IPS-20b (cell line): ENCODE measurements around the gene RFX7.
A peak's percentile ranks its signal among the peaks of the same experiment; 100 is the strongest.

ENCODE experiments used
- H3K27ac ChIP-seq: one replicate; pipeline ENCODE4 v1.5.1; 2013; ENCODE audit warnings: low read length
- H3K27me3 ChIP-seq: 2 replicates; pipeline ENCODE4 v1.6.1; 2013; ENCODE audit warnings: mild to moderate bottlenecking, low read length, inconsistent platforms; ENCODE audit not compliant: insufficient read depth
- H3K36me3 ChIP-seq: 2 replicates; pipeline ENCODE4 v1.6.1; 2013; ENCODE audit warnings: low read depth, mild to moderate bottlenecking, inconsistent platforms, low read length, moderate library complexity; ENCODE audit not compliant: insufficient read depth
- H3K4me1 ChIP-seq: 2 replicates; pipeline ENCODE4 v1.6.1; 2013; ENCODE audit warnings: mild to moderate bottlenecking, control low read depth, inconsistent platforms, low read length, moderate library complexity; ENCODE audit not compliant: insufficient read depth
- H3K4me3 ChIP-seq: 2 replicates; pipeline ENCODE4 v1.5.1; 2013; ENCODE audit warnings: mild to moderate bottlenecking, low read length, inconsistent platforms
- H3K9ac ChIP-seq: 2 replicates; pipeline ENCODE4 v1.6.1; 2013; ENCODE audit warnings: low read depth, mild to moderate bottlenecking, inconsistent platforms, low read length, moderate library complexity
- H3K9me3 ChIP-seq: 2 replicates; pipeline ENCODE4 v1.6.1; 2013; ENCODE audit warnings: mild to moderate bottlenecking, low read depth, low read length, inconsistent platforms; ENCODE audit not compliant: insufficient read depth

Gene RFX7

DNA sequence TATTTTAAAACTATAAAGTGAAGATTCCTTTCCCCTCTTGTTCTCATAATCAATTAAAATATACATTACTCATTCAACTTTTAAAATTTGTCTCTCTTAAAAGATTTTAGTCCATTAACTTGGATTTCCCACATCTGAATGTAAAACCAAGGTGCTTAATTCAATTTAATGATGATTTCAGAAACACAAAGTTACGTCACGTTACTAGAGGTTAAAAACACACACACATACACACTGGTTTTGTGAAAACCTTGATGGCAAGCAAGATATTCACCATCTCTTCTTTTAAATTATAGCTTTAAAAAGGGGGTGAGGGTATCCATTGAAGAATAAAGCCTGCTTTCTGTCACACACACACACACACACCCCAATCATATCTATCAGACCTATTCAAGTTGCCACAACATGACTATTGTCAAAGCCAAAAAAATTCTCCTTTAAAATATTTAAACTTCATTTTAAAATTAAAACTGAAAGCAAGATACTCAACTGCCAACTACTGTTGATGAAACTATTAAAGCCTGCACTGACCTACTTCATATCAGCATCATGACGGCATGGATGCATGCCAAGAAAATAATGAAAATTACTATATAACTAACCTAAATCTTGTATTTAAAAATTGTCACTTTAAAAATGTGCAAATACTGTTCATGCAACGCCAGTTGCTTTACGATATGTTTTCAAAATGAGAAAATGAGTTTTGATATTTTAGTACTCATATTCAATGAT lies 2.1 kb downstream of the RFX7 start:
- Histone ChIP-seq H3K27me3 (no peaks in the 10 kb centered on the region), H3K9ac (peak overlapping the region; percentile 95; the same call in 1 of the 2 replicates), H3K9me3 (no peaks in the 10 kb centered on the region), H3K4me1 (peaks cover 18% of the 10 kb centered on the region; the same call in 1 of the 2 replicates), H3K27ac (no peak overlapping the region), H3K4me3 (peak overlapping the region; percentile 94), H3K36me3 (no peaks in the 10 kb centered on the region)

DNA sequence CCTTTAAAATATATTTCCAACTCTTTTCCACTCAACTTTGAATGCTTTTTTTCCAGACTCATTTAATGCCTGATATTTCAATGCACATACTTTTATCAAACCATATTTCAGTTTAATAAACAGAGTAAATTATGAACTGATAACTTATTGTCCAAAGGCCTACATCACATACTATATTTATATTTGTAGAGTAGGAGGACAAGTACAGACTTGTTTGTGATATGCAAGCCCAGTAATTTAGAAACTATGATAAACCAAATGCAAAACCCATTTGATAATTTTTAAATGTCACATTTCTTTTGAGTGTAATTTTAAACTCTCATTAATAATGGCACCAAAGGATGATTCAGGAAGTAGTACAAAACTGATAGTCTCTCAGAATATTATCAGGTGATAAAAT lies 3.3 kb downstream of the RFX7 start:
- no peaks in the 10 kb centered on the region for H3K36me3 ChIP-seq
- no peak overlapping the region for H3K27ac ChIP-seq
- H3K9me3 ChIP-seq, result no peaks in the 10 kb centered on the region
- H3K9ac ChIP-seq, result no peak overlapping the region
- H3K4me1 ChIP-seq, result peaks cover 14% of the 10 kb centered on the region; the same call in 1 of the 2 replicates
- no peaks in the 10 kb centered on the region for H3K27me3 ChIP-seq
- H3K4me3 ChIP-seq, result peak overlapping the region; percentile 5; the same call in 1 of the 2 replicates

DNA sequence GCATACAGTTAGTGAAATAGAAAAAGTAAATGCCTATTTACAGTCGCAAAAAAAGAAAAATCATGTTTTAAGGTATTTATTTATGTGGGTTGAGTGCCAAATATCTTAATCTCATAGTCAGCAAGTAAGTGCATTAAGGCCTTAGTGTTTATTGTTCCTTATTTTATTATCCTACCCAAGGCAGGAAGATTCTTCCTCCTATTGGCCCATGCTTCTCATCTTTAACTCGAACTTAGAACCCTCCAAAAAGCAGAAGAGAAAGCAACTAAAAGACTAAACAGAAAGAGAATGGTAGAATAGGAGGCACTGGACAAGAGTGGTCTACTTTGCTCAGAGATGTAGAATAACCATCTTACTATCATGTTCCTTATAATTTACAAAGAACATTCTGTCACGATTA lies 7.5 kb downstream of the RFX7 start:
- Histone ChIP-seq H3K4me1 (peaks cover 6% of the 10 kb centered on the region; the same call in 1 of the 2 replicates), H3K9me3 (peaks cover 38% of the 10 kb centered on the region), H3K9ac (no peak overlapping the region), H3K4me3 (no peak overlapping the region), H3K27me3 (no peaks in the 10 kb centered on the region), H3K27ac (no peak overlapping the region), H3K36me3 (peaks cover 37% of the 10 kb centered on the region)

DNA sequence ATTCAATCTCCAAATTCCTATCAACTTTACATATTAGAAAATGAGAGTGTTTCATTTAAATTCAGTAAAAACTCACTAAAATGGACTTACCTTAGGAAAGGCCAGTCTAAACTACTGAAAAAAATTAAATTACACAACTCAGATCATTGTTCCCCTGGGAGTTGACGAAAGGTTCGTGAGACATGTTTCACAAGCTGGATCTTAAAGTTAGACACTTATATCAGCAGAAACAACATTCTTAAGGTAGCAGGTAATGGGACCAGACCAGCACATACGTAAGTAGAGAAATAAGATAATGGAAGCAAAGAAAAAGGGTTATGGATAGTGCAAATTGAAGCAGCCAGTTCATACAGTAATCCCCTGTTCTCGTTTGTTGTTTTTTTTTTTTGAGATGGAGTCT lies 8.9 kb downstream of the RFX7 start:
- Histone ChIP-seq H3K4me3 (no peak overlapping the region), H3K9ac (no peak overlapping the region), H3K27ac (no peak overlapping the region), H3K36me3 (peaks cover 51% of the 10 kb centered on the region), H3K27me3 (no peaks in the 10 kb centered on the region), H3K4me1 (peaks cover 6% of the 10 kb centered on the region; the same call in 1 of the 2 replicates), H3K9me3 (peaks cover 50% of the 10 kb centered on the region)

DNA sequence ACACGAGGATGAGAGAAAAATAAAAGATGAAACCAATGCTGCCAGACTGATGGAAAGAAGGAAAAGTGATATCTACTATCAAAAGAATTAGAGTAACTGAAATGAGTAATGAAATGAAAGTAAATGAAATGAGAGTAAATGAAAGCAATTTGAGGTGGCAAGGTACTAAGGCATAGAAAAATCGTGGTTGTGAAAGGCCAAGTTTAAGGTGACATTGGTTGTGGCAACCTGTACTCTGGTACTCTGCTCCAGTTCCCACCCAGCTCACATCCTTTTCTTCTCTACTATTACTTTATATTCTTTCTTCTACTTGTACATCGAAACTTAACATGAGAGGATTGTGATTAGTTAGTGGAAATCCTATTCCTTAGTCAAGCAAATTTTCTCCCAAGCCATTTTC lies 10.1 kb downstream of the RFX7 start:
- no peak overlapping the region for H3K27ac ChIP-seq
- peaks cover 50% of the 10 kb centered on the region for H3K9me3 ChIP-seq
- H3K4me3 ChIP-seq, result no peak overlapping the region
- peaks cover 57% of the 10 kb centered on the region for H3K36me3 ChIP-seq
- no peak overlapping the region for H3K9ac ChIP-seq
- no peaks in the 10 kb centered on the region for H3K27me3 ChIP-seq
- H3K4me1 ChIP-seq, result peaks cover 6% of the 10 kb centered on the region; the same call in 1 of the 2 replicates

GRCh38 chr15:56232058-56232457 lies 11.6 kb downstream of the RFX7 start:
- Histone ChIP-seq H3K36me3 (peaks cover 63% of the 10 kb centered on the region), H3K9me3 (peaks cover 53% of the 10 kb centered on the region), H3K27me3 (no peaks in the 10 kb centered on the region), H3K4me1 (peaks cover 11% of the 10 kb centered on the region; the same call in 1 of the 2 replicates), H3K27ac (no peak overlapping the region), H3K4me3 (no peak overlapping the region), H3K9ac (no peak overlapping the region)

DNA sequence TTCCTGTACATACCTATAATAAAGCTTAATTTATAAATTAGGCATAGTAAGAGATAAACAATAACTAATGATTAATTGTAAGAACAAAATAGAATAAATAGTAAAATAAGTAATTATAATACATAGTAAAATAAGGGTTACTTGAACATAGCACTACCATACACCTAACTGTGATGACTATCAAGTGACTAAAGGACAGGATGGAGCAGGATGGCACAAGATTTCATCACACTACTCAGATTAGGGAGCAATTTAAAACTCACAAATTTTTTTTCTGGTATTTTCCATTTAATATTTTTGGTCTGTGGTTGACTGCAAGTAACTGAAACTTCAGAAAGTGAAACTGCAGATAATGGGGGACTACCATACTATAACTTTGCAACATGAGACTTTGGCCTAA lies 14.8 kb downstream of the RFX7 start:
- H3K9me3 ChIP-seq, result peaks cover 41% of the 10 kb centered on the region
- H3K27ac ChIP-seq, result no peak overlapping the region
- no peak overlapping the region for H3K9ac ChIP-seq
- no peak overlapping the region for H3K4me3 ChIP-seq
- peaks cover 20% of the 10 kb centered on the region for H3K4me1 ChIP-seq
- H3K27me3 ChIP-seq, result no peaks in the 10 kb centered on the region
- peaks cover 56% of the 10 kb centered on the region for H3K36me3 ChIP-seq

GRCh38 chr15:56228352-56228751 lies 15.3 kb downstream of the RFX7 start:
- peaks cover 20% of the 10 kb centered on the region for H3K4me1 ChIP-seq
- peaks cover 54% of the 10 kb centered on the region for H3K36me3 ChIP-seq
- peaks cover 36% of the 10 kb centered on the region for H3K9me3 ChIP-seq
- no peak overlapping the region for H3K27ac ChIP-seq
- H3K4me3 ChIP-seq, result no peak overlapping the region
- no peaks in the 10 kb centered on the region for H3K27me3 ChIP-seq
- no peak overlapping the region for H3K9ac ChIP-seq

DNA sequence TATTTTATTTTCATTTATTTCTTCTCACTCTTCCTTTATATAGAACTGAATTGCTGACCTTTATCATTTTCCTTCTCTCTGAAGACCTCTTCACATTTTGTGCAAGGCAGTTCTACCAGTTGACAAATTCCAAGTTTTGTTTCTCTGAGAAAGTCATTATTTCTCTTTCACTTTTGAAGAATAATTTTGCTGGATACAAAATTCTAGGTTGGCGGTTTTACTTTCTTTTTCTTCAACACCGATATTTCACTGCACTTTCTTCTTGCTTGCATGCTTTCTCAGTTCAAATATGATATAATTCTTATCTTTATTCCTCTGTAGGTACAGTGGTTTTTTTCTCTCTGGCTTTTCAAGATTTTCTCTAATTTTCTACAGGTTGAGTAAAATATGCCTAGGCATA lies 15.9 kb downstream of the RFX7 start:
- Histone ChIP-seq H3K9me3 (peaks cover 36% of the 10 kb centered on the region), H3K9ac (no peak overlapping the region), H3K27me3 (no peaks in the 10 kb centered on the region), H3K4me1 (peaks cover 20% of the 10 kb centered on the region), H3K36me3 (peaks cover 53% of the 10 kb centered on the region), H3K4me3 (no peak overlapping the region), H3K27ac (no peak overlapping the region)

GRCh38 chr15:56227306-56227705 lies 16.4 kb downstream of the RFX7 start:
- H3K9me3 ChIP-seq, result peaks cover 36% of the 10 kb centered on the region
- H3K4me1 ChIP-seq, result peaks cover 20% of the 10 kb centered on the region
- H3K27ac ChIP-seq, result no peak overlapping the region
- H3K27me3 ChIP-seq, result no peaks in the 10 kb centered on the region
- H3K36me3 ChIP-seq, result peaks cover 50% of the 10 kb centered on the region
- no peak overlapping the region for H3K9ac ChIP-seq
- H3K4me3 ChIP-seq, result peak overlapping the region; percentile 39; the same call in 1 of the 2 replicates

DNA sequence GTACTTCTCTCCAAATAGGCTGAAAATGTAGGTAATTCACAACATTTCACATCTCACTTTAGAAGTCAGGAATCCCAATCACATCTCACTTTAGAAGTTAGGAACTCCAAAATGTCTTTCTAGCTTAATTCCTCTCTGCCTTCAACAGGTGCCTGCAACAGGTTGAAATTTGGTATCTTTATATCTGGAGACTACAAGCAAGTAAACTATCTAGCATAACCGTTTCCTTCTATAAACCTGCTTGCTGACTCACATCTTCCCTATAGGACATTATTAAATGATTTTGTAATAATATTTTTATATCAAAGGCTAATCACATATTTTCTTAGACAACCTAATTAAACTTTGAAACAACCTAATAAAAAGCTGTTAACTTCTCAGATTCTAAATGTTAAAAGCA lies 18.2 kb downstream of the RFX7 start:
- Histone ChIP-seq H3K4me3 (no peak overlapping the region), H3K9ac (no peak overlapping the region), H3K27ac (no peak overlapping the region), H3K36me3 (peaks cover 33% of the 10 kb centered on the region), H3K27me3 (no peaks in the 10 kb centered on the region), H3K4me1 (peaks cover 20% of the 10 kb centered on the region), H3K9me3 (peaks cover 21% of the 10 kb centered on the region)

DNA sequence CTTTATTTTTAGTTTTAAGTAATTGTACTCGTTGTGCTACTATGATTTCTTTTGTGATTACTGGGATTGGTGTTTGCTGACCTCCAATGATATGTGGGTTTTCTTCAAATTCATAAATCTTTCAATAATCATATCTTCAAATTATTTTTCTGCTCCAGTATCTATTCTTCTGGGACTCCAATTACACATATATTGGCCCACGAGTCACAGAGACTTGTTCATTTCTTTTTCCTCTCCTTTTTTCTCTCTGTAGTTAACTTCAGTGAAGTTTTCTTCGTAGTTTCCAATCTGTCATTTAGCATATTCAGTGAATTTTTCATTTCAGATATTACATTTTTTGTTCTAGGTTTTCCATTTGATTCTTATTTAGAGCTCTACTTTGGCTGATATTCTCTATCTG lies 21.4 kb downstream of the RFX7 start:
- Histone ChIP-seq H3K9ac (no peak overlapping the region), H3K4me3 (no peak overlapping the region), H3K4me1 (peaks cover 14% of the 10 kb centered on the region), H3K9me3 (peaks cover 13% of the 10 kb centered on the region; the same call in 1 of the 2 replicates), H3K27me3 (no peaks in the 10 kb centered on the region), H3K36me3 (peaks cover 14% of the 10 kb centered on the region), H3K27ac (no peak overlapping the region)
